ENCODE measurements around the gene NUP210. TPM values are rescaled to one million over a fixed set of nuclear protein-coding genes. Genes with fewer than 3 reads are reported as not detected.

Gene NUP210
- total RNA-seq, 1 donor, result 63.0 TPM

DNA sequence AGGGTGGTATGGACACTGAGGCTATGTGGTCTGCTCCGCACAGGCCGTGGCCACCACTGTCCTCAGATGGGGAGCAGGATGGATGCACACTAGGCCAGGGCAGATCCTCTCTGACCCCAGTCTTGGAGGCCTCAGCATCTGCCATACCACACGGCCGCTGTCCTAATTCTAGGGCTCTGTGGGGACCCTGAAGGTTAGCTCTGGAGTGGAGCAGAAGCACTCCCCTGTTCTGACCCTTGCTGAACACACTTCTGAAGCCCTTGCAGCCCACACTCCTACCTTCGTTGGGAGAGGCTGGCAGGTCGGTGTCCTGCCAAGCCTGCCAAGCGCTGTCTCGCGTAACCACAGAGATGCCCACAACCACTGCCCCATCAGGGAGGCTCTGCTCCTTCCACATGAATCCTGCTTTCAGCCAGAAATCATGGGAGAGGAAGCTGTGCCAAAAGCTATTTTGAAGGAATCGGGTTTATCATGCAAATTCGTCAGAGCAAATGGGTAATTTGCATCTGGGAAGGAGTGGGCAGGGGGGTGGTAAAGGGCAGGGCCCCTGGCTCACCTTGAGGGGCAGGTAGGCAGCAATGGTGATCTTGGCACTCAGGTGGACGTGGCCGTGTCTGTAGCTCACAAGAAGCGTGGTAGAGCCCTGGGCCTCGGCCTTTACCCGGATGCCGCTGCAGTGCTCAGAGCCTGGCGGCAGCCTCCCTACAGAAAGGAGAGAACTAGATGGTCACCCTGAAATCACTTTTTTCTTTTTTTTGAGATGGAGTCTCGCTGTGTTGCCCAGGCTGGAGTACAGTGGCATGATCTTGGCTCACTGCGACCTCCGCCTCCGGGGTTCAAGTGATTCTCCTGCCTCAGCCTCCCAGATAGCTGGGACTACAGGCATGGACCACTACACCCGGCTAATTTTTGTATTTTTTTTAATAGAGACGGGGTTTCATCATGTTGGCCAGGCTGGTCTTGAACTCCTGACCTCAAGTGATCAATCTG, 54.4 kb downstream of the NUP210 start:
- no peak overlapping the region for H3K4me3 ChIP-seq (ENCODE audit: low read length)
- H3K9me3 ChIP-seq (ENCODE audit: low read depth, low read length), result no peaks in the 10 kb centered on the region
- no peaks in the 10 kb centered on the region for H3K4me1 ChIP-seq (ENCODE audit: insufficient read depth, low read length)

DNA sequence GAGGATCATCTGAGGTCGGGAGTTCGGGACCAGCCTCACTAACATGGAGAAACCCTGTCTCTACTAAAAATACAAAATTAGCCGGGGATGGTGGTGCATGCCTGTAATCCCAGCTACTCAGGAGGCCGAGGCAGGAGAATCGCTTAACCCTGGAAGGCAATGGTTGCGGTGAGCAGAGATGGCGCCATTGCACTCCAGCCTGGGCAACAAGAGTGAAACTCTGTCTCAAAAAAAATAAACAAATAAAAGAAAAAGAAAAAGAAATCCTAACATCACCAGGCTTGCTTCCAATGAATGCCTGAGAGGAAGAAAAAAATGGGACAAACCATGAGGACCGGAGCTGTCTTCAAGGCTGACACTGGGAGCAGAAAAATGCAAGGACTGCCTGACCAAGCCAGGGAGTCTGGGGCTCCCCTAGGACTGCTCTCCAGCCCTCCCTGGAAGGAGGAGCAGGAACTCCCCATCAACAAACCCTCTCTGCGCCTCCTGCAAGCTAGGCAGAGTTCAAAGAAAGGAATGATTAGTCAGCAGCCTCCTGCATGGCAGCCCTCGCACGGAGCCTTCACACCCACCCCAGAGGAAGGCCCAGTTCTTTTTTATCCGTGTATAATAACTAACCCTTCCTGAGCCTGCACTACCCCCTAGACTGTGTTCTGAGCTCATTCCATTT, 55.4 kb downstream of the NUP210 start:
- no peaks in the 10 kb centered on the region for H3K9me3 ChIP-seq (ENCODE audit: low read depth, low read length)
- no peak overlapping the region for H3K4me3 ChIP-seq (ENCODE audit: low read length)
- H3K4me1 ChIP-seq (ENCODE audit: insufficient read depth, low read length), result no peaks in the 10 kb centered on the region
- H3K27me3 ChIP-seq (ENCODE audit: insufficient read depth, low read length), result no peaks in the 10 kb centered on the region

More for the DNA sequence above, 54.4 kb downstream of the NUP210 start:
- H3K27me3 ChIP-seq (ENCODE audit: insufficient read depth, low read length), result no peaks in the 10 kb centered on the region

DNA sequence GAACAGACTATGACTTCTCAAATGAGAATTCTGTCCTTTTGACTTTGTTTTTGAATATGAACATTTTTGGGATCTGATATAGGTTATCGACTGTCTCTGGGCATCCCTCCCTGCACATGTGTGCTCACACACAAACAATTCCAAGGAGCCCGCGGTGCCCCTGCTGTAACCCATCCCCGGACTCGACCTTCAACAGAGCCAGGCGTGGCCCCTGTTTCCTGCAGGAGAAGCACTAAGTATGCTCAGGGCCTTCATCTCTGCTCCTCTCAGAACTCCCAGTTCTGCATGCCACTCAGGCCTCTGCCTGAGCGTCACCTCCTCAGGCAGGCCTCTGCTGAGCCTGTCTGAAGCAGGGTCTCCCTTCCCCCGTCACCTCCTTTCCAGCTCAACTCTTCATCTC, 57.6 kb downstream of the NUP210 start:
- no peaks in the 10 kb centered on the region for H3K4me1 ChIP-seq (ENCODE audit: insufficient read depth, low read length)
- H3K9me3 ChIP-seq (ENCODE audit: low read depth, low read length), result no peaks in the 10 kb centered on the region
- H3K27me3 ChIP-seq (ENCODE audit: insufficient read depth, low read length), result no peaks in the 10 kb centered on the region
- H3K4me3 ChIP-seq (ENCODE audit: low read length), result no peak overlapping the region

DNA sequence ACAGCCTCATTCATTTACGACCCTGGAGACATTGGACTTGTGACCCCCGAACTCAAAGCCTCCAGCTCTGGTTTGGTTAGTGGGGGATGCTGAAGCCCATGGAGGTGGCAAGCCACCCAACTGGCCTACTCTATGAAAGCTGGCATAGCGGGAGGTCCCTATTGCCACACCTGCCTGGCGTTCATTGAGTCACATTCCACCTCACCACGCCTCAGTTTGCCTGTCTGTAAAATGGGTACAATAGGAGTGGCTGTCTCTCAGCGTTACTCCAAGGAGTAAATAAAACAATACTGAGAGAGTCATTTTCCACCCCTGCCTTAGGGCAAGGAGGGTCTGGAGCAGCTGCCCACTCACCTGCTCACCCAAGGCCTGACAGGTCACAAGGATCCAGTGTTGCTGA, 60.2 kb downstream of the NUP210 start:
- H3K27me3 ChIP-seq (ENCODE audit: insufficient read depth, low read length), result no peaks in the 10 kb centered on the region
- H3K4me3 ChIP-seq (ENCODE audit: low read length), result no peak overlapping the region
- no peaks in the 10 kb centered on the region for H3K4me1 ChIP-seq (ENCODE audit: insufficient read depth, low read length)

DNA sequence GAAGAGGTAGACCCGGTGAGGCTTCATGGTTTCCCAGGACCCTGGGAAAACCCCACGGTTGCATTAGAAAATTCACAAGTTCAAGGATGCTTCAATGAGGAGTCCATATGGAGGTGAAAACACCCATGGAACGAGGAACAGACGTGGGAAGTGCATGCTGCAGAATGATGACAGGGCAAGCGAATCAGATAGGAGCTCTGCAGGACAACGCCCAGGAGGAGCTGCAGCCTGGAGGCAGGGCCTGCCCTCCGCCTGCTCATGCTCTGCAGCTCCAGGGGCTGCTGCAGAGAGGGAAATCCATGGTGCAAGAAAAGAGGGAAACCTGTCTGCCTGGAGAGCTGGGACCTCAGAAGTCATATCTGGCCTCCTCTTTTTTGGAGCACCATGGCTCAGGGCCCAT, 61.5 kb downstream of the NUP210 start:
- no peaks in the 10 kb centered on the region for H3K9me3 ChIP-seq (ENCODE audit: low read depth, low read length)
- H3K27me3 ChIP-seq (ENCODE audit: insufficient read depth, low read length), result no peaks in the 10 kb centered on the region
- H3K4me1 ChIP-seq (ENCODE audit: insufficient read depth, low read length), result peaks cover 3% of the 10 kb centered on the region
- no peak overlapping the region for H3K4me3 ChIP-seq (ENCODE audit: low read length)

More for the DNA sequence above, 60.2 kb downstream of the NUP210 start:
- no peaks in the 10 kb centered on the region for H3K9me3 ChIP-seq (ENCODE audit: low read depth, low read length)

DNA sequence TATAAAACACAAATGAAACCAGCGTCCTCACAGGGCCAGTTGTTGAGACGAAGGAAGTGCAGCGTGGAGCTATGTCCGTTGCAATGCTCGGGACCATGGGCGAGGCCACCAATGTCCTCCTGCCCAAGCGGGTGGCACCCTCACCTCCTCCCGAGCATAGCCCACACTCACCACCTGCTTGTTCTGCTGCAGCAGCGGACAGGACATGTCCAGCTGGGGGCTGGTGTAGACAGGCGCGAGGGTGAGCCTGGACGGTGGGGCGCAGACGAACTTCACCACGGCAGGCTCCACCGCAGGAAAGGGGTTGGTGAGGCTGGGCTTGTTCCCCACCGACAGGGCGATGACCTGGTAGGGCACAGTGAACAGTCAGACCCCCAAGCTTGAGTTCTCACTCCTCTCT, 62.1 kb downstream of the NUP210 start:
- no peak overlapping the region for H3K4me3 ChIP-seq (ENCODE audit: low read length)
- no peaks in the 10 kb centered on the region for H3K27me3 ChIP-seq (ENCODE audit: insufficient read depth, low read length)
- no peaks in the 10 kb centered on the region for H3K9me3 ChIP-seq (ENCODE audit: low read depth, low read length)
- peaks cover 9% of the 10 kb centered on the region for H3K4me1 ChIP-seq (ENCODE audit: insufficient read depth, low read length)

DNA sequence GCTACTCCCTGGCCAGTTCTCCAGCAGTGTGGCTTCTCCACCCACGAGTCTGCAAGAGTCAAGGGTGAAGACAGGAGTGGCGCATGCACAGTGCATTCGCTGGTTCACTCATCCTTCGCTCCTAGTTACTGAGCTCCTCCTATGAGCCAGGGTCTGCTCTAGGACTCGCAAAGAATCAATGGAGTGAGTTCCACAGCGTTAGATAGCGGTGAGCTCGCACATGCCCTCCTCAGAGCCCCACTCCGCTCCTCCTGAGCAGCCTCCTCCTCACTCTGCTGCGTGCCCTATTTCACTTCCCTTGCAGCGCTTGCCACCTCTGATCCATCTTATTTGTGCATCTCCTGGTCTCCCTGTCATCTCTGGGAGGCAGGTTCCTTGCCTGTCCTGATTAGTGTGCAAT, 63.0 kb downstream of the NUP210 start:
- H3K4me3 ChIP-seq (ENCODE audit: low read length), result no peak overlapping the region
- no peaks in the 10 kb centered on the region for H3K27me3 ChIP-seq (ENCODE audit: insufficient read depth, low read length)
- peaks cover 18% of the 10 kb centered on the region for H3K4me1 ChIP-seq (ENCODE audit: insufficient read depth, low read length)
- H3K9me3 ChIP-seq (ENCODE audit: low read depth, low read length), result no peaks in the 10 kb centered on the region

DNA sequence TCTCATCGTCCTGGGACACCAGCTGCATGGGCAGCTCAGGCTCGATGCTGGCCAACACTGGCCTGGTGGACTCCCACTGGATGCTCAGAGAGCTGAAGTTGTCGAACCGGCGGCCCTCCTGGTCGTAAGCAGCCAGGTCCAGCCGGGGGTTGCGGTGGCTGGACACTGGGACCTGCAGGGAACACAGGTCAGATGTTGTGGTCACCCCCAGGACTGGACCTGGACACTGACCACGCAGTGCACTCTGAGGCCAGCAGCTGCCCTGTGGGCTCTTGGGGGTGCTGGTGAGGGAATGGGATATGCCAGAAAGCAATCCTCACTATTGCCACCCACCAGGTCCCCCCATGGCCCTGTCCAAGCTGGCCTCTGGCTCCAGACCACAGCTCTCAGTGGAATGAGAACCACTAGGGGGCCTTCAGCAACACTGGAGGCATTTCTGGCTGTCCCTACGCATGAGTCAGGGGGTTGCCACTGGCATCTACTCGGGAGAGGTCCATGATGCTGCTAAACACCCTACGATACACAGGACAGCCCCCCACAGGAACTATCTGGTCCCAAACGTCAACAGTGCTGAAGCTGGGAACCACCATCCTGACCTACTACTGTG, 66.1 kb downstream of the NUP210 start:
- Histone ChIP-seq H3K9me3 (ENCODE audit: low read depth, low read length) (no peaks in the 10 kb centered on the region), H3K4me3 (ENCODE audit: low read length) (no peak overlapping the region), H3K27me3 (ENCODE audit: insufficient read depth, low read length) (no peaks in the 10 kb centered on the region), H3K4me1 (ENCODE audit: insufficient read depth, low read length) (peaks cover 27% of the 10 kb centered on the region)

DNA sequence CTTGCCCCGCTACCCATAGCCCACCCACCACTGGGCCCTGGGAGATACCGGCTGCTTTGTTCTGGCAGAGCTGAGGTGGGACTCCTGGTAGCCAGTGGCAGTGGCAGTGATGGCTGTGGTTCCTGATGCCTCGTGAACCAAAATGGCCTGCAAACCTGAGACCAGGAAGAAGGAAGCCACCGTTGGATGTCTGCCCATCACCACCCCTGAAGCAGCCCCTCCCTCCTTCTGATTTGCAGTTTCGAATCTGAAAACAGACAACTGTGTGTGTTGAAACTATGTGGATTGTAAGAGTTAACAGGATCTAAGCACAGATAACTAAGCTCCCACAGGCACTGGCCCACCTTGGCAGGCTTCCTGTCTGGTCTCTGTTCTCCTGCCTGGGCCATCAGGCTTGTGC, 66.6 kb downstream of the NUP210 start:
- H3K9me3 ChIP-seq (ENCODE audit: low read depth, low read length), result no peaks in the 10 kb centered on the region
- no peaks in the 10 kb centered on the region for H3K27me3 ChIP-seq (ENCODE audit: insufficient read depth, low read length)
- no peak overlapping the region for H3K4me3 ChIP-seq (ENCODE audit: low read length)
- H3K4me1 ChIP-seq (ENCODE audit: insufficient read depth, low read length), result peaks cover 33% of the 10 kb centered on the region

DNA sequence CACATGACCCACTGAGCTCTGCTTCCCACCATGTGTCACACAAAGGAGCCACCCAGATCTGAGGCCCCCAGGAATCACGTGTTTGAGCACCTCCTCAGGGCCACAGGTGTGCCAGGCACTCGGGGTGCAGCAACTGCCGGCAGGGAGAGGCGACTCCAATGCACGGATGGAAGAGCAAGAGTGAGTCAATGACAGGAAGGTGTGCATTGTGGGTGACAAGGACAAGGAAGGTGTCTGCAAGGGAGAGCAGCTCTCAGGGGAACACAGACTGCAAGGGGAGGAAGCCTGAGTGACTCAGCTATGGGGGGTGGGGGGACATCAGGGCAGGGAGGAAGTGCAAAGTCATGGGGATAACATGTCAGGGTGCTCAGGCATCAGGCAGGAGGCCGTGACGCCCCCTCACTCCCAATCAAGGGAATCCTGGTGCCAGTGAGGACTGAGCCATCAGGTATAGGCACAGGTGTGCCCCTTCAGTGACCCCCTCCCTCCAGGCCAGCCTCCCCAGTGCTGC, 67.4 kb downstream of the NUP210 start:
- Histone ChIP-seq H3K4me1 (ENCODE audit: insufficient read depth, low read length) (peaks cover 40% of the 10 kb centered on the region), H3K4me3 (ENCODE audit: low read length) (no peak overlapping the region), H3K27me3 (ENCODE audit: insufficient read depth, low read length) (no peaks in the 10 kb centered on the region), H3K9me3 (ENCODE audit: low read depth, low read length) (no peaks in the 10 kb centered on the region)

DNA sequence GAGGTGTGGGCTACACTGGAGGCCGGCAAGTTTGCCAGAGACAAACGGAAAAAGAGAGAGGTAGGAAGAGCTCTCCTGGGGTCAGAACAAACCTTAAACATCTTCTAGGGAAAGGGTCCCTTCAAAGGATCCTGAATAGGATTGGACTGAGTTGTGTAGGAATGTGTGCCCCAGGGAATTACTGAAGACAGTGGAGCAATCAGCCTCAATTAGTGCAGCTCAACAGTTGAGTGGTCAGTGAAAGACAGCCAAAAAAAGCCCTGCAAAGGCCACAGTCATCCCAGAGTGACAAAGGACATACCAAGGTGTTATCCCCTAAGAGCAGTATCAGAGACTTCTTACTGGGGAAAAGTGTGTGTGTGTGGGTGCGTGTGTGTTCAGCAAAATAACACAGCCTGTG, 70.3 kb downstream of the NUP210 start:
- H3K9me3 ChIP-seq (ENCODE audit: low read depth, low read length), result no peaks in the 10 kb centered on the region
- no peak overlapping the region for H3K4me3 ChIP-seq (ENCODE audit: low read length)
- H3K4me1 ChIP-seq (ENCODE audit: insufficient read depth, low read length), result peaks cover 61% of the 10 kb centered on the region
- H3K27me3 ChIP-seq (ENCODE audit: insufficient read depth, low read length), result no peaks in the 10 kb centered on the region

DNA sequence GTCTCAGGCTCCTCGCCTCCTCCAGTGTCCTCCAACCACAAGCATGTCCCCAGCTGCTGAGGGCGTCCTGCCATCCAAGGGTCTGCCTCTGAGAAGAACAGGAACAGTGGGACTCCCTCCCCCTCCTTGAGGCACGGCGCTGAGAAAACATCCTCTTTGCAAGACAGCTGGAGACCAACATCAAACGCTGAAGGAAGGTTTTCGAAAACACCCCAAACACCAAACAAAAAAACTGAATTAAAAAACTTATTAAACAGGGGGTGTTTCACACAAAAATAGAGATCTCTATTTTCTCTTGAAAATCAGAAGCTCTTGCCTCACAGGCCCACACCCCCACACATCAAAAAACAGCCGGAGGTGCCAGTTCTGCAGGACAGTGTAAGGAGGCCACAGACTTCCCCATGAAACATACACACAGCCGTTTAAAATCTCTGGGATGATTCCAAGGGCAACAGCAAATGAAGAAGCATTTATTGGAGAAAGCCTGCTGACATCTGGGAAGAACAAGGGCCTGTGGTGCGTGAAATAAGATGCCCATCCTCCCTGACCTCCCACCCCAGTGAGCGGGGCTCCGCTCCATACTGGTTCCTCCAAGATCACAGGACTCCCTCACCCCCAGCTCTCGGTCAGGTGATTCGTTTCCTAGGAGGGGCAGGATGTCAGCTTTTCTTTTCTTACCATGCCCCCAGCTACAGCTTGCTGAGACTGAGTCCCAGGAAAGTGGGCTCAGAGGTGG, 71.3 kb downstream of the NUP210 start:
- H3K4me3 ChIP-seq (ENCODE audit: low read length), result no peak overlapping the region
- H3K27me3 ChIP-seq (ENCODE audit: insufficient read depth, low read length), result no peaks in the 10 kb centered on the region
- no peaks in the 10 kb centered on the region for H3K9me3 ChIP-seq (ENCODE audit: low read depth, low read length)
- peaks cover 68% of the 10 kb centered on the region for H3K4me1 ChIP-seq (ENCODE audit: insufficient read depth, low read length)

DNA sequence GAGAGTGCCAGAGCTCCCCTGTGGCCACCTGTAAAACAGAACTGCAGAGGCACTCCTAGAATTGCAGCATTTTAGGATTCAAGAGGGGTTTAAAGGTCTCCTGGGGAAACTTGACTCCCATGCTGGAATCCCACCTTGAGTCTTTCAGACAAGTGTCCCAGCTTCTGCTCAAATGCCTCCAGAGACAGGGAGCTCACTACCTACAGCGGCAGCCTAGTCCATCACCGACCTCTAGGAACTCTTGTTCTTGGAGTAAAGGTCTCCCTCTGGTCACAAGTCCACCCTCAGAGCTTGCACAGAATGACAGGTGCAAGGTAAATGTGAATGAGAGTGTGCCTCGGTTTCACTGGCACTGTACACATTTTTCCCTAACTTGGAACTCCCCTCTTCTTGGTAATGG, 72.0 kb downstream of the NUP210 start:
- Histone ChIP-seq H3K27me3 (ENCODE audit: insufficient read depth, low read length) (no peaks in the 10 kb centered on the region), H3K4me1 (ENCODE audit: insufficient read depth, low read length) (peaks cover 60% of the 10 kb centered on the region), H3K9me3 (ENCODE audit: low read depth, low read length) (no peaks in the 10 kb centered on the region), H3K4me3 (ENCODE audit: low read length) (no peak overlapping the region)

DNA sequence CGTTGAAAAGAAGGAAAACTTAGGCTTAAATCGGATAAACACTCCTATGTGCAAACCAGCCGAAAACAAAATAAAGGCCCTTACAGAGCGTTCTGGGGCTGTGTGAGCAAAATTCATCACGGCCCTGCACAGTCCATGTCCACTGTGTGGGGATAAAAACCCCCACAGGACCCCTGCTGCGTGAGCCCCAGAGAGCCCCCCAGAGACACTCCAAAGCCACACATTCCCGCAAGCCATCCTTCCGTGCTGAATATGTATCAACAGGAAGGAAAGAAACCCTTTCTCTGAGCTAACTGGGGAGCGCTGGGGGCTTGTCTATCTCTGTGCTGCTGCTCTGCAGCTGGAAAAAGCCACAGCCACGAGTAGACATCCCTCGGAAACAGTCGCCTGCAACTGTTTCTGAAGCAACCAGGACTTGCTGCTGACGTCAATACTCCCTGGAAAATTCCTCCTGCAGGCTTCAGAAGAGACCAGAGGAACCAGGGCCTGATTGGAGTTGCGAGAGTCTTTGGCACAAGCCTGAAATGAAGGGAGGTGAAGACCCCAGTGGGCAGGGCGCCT, 72.7 kb downstream of the NUP210 start:
- Histone ChIP-seq H3K9me3 (ENCODE audit: low read depth, low read length) (no peaks in the 10 kb centered on the region), H3K4me1 (ENCODE audit: insufficient read depth, low read length) (peaks cover 54% of the 10 kb centered on the region), H3K4me3 (ENCODE audit: low read length) (no peak overlapping the region), H3K27me3 (ENCODE audit: insufficient read depth, low read length) (no peaks in the 10 kb centered on the region)

Measured in mononuclear cell (primary cell).